ENCODE measurements around the gene MEOX2.

- TF ChIP-seq CTCF (conservative IDR thresholded peaks at IDR 0.05; ENCODE audit: low read depth, low read length) = no peak
- TF ChIP-seq EZH2phosphoT487 (IDR thresholded peaks at IDR 0.05; ENCODE audit: borderline replicate concordance, low read length) = no peak
- no peak for TF ChIP-seq EZH2 (IDR thresholded peaks at IDR 0.05; ENCODE audit: low read length, unreplicated experiment)
Observed at GRCh38 chr7:15679306-15679705, 7.2 kb downstream of the MEOX2 start.

All from PC-3 (cell line).